NCI-H748 (cell line): ENCODE results near the gene UNKL.

Experiments
- DNase-seq: peaks from one replicate; lab custom pipeline; 2025; ENCODE audit not compliant: unreplicated experiment; lab: John Stamatoyannopoulos, UW

The UNKL gene

GRCh38 chr16:1356061-1356900, 58.2 kb downstream of the UNKL start:
- no peak for DNase-seq

- DNase-seq = no peak
Observed at GRCh38 chr16:1355591-1355990, 58.9 kb downstream of the UNKL start.

GRCh38 chr16:1354815-1355540, 59.5 kb downstream of the UNKL start:
- DNase-seq = no peak

GRCh38 chr16:1351582-1352362, 62.7 kb downstream of the UNKL start, which contains the start of the genes GNPTG and TSR3:
TSS of gene GNPTG (plus strand) at chr16:1351931. CDS start at chr16:1351966, 35 bp downstream.
TSS of gene TSR3 (minus strand) at chr16:1351878. CDS start at chr16:1351804, 74 bp downstream.
- peak; percentile 87 for DNase-seq

- no peak for DNase-seq
Observed at GRCh38 chr16:1351215-1351581, 63.3 kb downstream of the UNKL start.

- no peak for DNase-seq
Observed at GRCh38 chr16:1350691-1351090, 63.8 kb downstream of the UNKL start.

GRCh38 chr16:1349951-1350350, 64.6 kb downstream of the UNKL start:
- DNase-seq = no peak

- DNase-seq = no peak
Observed at GRCh38 chr16:1349351-1349750, 65.2 kb downstream of the UNKL start.

GRCh38 chr16:1348926-1349325, 65.6 kb downstream of the UNKL start:
- no peak for DNase-seq

- DNase-seq = no peak
Observed at GRCh38 chr16:1348441-1348840, 66.1 kb downstream of the UNKL start.

GRCh38 chr16:1347962-1348361, 66.5 kb downstream of the UNKL start:
- DNase-seq = no peak

GRCh38 chr16:1347286-1347855, 67.1 kb downstream of the UNKL start:
- DNase-seq = no peak

GRCh38 chr16:1346422-1347285, 67.8 kb downstream of the UNKL start:
- no peak for DNase-seq

GRCh38 chr16:1345651-1346421, 68.7 kb downstream of the UNKL start:
- no peak for DNase-seq

- no peak for DNase-seq
Observed at GRCh38 chr16:1345087-1345486, 69.4 kb downstream of the UNKL start.

GRCh38 chr16:1344499-1344898, 70.0 kb downstream of the UNKL start:
- no peak for DNase-seq

GRCh38 chr16:1343428-1344242, 70.9 kb downstream of the UNKL start:
- DNase-seq = no peak
